Gastroesophageal sphincter (tissue), 4 donors: Measurements from ENCODE around the gene B4GALT1. TPM values are rescaled to one million over a fixed set of nuclear protein-coding genes. Genes with fewer than 3 reads are reported as not detected.

Experiments
- ATAC-seq: fragments of 150-250 bp; one replicate; pipeline ENCODE4 v1.9.1; 2016; ENCODE audit warnings: mild to moderate bottlenecking, moderate library complexity
- H3K27ac ChIP-seq, 4 donors: fragments of 200-600 bp; sonication (generic) in 3 of 4; 1 replicate in 3 of 4; 2 replicates in 1 of 4; pipeline ENCODE4 v1.5.1; 2016 to 2019
- H3K27me3 ChIP-seq: fragments of 200-600 bp; sonication (generic); one replicate; pipeline ENCODE4 v1.5.1; 2019
- H3K36me3 ChIP-seq, 2 donors: fragments of 200-600 bp; sonication (generic); one replicate each; pipeline ENCODE4 v1.5.1; 2019; ENCODE audit warnings: control low read depth in 1 of 2
- H3K4me1 ChIP-seq, 3 donors: fragments of 200-600 bp; sonication (generic); 1 replicate in 2 of 3; 2 replicates in 1 of 3; pipeline ENCODE4 v1.5.1; 2016 to 2019; ENCODE audit warnings: control low read depth in 2 of 3
- H3K4me3 ChIP-seq, 2 donors: fragments of 200-600 bp; sonication (generic); one replicate each; pipeline ENCODE4 v1.5.1; 2019; ENCODE audit warnings: mild to moderate bottlenecking in 1 of 2, moderate library complexity in 1 of 2
- H3K9me3 ChIP-seq, 3 donors: fragments of 200-600 bp; sonication (generic); one replicate each; pipeline ENCODE4 v1.5.1; 2017 to 2019; ENCODE audit warnings: control low read depth in 2 of 3
- EP300 ChIP-seq: sonication (generic); formaldehyde crosslinking; IDR thresholded peaks from one replicate; pipeline ENCODE4 v1.6.1; 2017; ENCODE audit warnings: antibody characterized with exemption, mild to moderate bottlenecking
- POLR2A ChIP-seq, 2 donors: fragments of 450-650 bp; IDR thresholded peaks; one replicate each; pipeline ENCODE4 v1.6.1; 2017; ENCODE audit warnings: antibody characterized with exemption in 2 of 2, mild to moderate bottlenecking in 2 of 2, moderate library complexity in 1 of 2
- POLR2AphosphoS5 ChIP-seq: sonication (generic); formaldehyde crosslinking; IDR thresholded peaks from one replicate; pipeline ENCODE4 v1.6.1; 2017; ENCODE audit warnings: antibody characterized with exemption
- WGBS, 2 donors: methylation state at CpG; one replicate each; pipeline ENCODE4 v1.1.5; 2018; ENCODE audit warnings: low coverage in 1 of 2; 5-methylcytosine and 5-hydroxymethylcytosine counted together
- total RNA-seq, 4 donors: library from RNA; depleted of rRNA; stranded (reverse); fragments of >200 nt; gene quantifications; one replicate each; pipeline ENCODE4 v1.1.0, GENCODE V29; 2016
- TF ChIP-seq, protein P1 (sequence below), 4 experiments: fragments of 200-600 bp in 2 of 4; fragments of 450-650 bp in 2 of 4; sonication (generic) in 1 of 4; IDR thresholded peaks; one replicate each; pipeline ENCODE4 v1.5.1; 2017 to 2019; ENCODE audit warnings: antibody characterized with exemption in 4 of 4, mild to moderate bottlenecking in 2 of 4, moderate library complexity in 2 of 4

The B4GALT1 gene
- total RNA-seq, 4 donors from 2014 or later = 22.9 to 43.3 (median 31.0) TPM

DNA sequence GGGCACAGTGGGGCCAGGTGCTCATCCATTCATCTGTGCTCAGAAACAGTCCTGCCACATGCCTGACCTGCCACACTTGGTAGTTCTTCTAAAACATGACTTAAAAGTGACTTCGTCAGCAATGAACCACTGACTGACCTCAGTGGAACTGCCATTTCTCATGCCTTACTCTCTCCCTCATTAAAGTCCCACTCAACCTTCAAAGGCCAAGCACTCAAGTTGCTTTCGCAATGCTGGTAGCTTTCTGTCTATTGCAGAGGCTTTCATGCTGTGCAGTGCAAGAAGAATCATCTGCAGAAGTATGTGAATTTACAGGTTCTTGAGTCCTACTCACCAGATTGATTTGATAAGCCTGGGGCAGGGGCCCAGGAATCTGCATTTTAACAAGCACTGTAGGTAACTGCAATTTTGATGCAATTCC lies 23.9 kb downstream of the B4GALT1 start:
- Histone ChIP-seq H3K4me1 (peaks cover 2 to 97% (median 59%) of the 10 kb centered on the region in 3 donors), H3K4me3 (no peak overlapping the region), H3K9me3 (no peaks in the 10 kb centered on the region), H3K36me3 (no peaks in the 10 kb centered on the region), H3K27me3 (no peaks in the 10 kb centered on the region), H3K27ac (no peak overlapping the region)
- 95% methylated on average over 2 of the region's 2 CpGs; no CpG with 5 or more reads in 1 of the 2 donors for WGBS, 2 donors
- no peak for ATAC-seq
- TF ChIP-seq EP300 = no peak
- TF ChIP-seq, protein P1, sequence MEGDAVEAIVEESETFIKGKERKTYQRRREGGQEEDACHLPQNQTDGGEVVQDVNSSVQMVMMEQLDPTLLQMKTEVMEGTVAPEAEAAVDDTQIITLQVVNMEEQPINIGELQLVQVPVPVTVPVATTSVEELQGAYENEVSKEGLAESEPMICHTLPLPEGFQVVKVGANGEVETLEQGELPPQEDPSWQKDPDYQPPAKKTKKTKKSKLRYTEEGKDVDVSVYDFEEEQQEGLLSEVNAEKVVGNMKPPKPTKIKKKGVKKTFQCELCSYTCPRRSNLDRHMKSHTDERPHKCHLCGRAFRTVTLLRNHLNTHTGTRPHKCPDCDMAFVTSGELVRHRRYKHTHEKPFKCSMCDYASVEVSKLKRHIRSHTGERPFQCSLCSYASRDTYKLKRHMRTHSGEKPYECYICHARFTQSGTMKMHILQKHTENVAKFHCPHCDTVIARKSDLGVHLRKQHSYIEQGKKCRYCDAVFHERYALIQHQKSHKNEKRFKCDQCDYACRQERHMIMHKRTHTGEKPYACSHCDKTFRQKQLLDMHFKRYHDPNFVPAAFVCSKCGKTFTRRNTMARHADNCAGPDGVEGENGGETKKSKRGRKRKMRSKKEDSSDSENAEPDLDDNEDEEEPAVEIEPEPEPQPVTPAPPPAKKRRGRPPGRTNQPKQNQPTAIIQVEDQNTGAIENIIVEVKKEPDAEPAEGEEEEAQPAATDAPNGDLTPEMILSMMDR (IDR thresholded peaks at IDR 0.05) = no peak
- TF ChIP-seq POLR2AphosphoS5 = no peak
- no peak for TF ChIP-seq POLR2A (IDR thresholded peaks at IDR 0.05)

- Histone ChIP-seq H3K27me3 (no peaks in the 10 kb centered on the region), H3K36me3 (no peaks in the 10 kb centered on the region), H3K27ac (no peak overlapping the region), H3K4me1 (peaks cover 2 to 97% (median 63%) of the 10 kb centered on the region in 3 donors), H3K9me3 (no peaks in the 10 kb centered on the region), H3K4me3 (no peak overlapping the region)
- WGBS, 2 donors = 78 to 100% methylated on average over 1 to 4 of the region's 5 CpGs
- TF ChIP-seq, protein P1 (IDR thresholded peaks at IDR 0.05) = no peak
- TF ChIP-seq POLR2A (IDR thresholded peaks at IDR 0.05) (no peak), EP300 (no peak), POLR2AphosphoS5 (no peak)
- no peak for ATAC-seq
Observed at GRCh38 chr9:33142535-33142934, 24.6 kb downstream of the B4GALT1 start.

- 47 to 57% methylated on average over 3 of the region's 9 CpGs for WGBS, 2 donors
- H3K36me3 ChIP-seq = no peaks in the 10 kb centered on the region
- no peaks in the 10 kb centered on the region for H3K9me3 ChIP-seq
- TF ChIP-seq, protein P1 (IDR thresholded peaks at IDR 0.05) = no peak
- no peak for TF ChIP-seq EP300
- TF ChIP-seq POLR2A (IDR thresholded peaks at IDR 0.05) = no peak
- no peak for TF ChIP-seq POLR2AphosphoS5
- peaks cover 2 to 99% (median 68%) of the 10 kb centered on the region in 3 donors for H3K4me1 ChIP-seq
- H3K27ac ChIP-seq = peak overlapping the region in 3 of 4 donors; percentile 74 to 80 (median 74)
- no peaks in the 10 kb centered on the region for H3K27me3 ChIP-seq
- no peak overlapping the region for H3K4me3 ChIP-seq
- ATAC-seq = peak; percentile 35
Observed at GRCh38 chr9:33140401-33141360, 26.5 kb downstream of the B4GALT1 start.

- no peak overlapping the region for H3K4me3 ChIP-seq
- H3K27me3 ChIP-seq = no peaks in the 10 kb centered on the region
- 14% methylated on average over 8 of the region's 18 CpGs; no CpG with 5 or more reads in 1 of the 2 donors for WGBS, 2 donors
- TF ChIP-seq EP300 (no peak), POLR2AphosphoS5 (peak; percentile 48), POLR2A (IDR thresholded peaks at IDR 0.05) (no peak)
- TF ChIP-seq, protein P1 (IDR thresholded peaks at IDR 0.05) = no peak
- H3K27ac ChIP-seq = peak overlapping the region; percentile 8 to 80 (median 74)
- peak; percentile 84 for ATAC-seq
- peaks cover 0 to 8% of the 10 kb centered on the region in 2 donors for H3K36me3 ChIP-seq
- peaks cover 2 to 100% (median 71%) of the 10 kb centered on the region in 3 donors for H3K4me1 ChIP-seq
- no peaks in the 10 kb centered on the region for H3K9me3 ChIP-seq
Observed at GRCh38 chr9:33139421-33140228, 27.5 kb downstream of the B4GALT1 start.
